ENCODE data around the gene PDSS2.

GRCh38 chr6:107216197-107216933 is 243.0 kb downstream of the PDSS2 start:
- TF ChIP-seq, protein P1, sequence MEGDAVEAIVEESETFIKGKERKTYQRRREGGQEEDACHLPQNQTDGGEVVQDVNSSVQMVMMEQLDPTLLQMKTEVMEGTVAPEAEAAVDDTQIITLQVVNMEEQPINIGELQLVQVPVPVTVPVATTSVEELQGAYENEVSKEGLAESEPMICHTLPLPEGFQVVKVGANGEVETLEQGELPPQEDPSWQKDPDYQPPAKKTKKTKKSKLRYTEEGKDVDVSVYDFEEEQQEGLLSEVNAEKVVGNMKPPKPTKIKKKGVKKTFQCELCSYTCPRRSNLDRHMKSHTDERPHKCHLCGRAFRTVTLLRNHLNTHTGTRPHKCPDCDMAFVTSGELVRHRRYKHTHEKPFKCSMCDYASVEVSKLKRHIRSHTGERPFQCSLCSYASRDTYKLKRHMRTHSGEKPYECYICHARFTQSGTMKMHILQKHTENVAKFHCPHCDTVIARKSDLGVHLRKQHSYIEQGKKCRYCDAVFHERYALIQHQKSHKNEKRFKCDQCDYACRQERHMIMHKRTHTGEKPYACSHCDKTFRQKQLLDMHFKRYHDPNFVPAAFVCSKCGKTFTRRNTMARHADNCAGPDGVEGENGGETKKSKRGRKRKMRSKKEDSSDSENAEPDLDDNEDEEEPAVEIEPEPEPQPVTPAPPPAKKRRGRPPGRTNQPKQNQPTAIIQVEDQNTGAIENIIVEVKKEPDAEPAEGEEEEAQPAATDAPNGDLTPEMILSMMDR (conservative IDR thresholded peaks at IDR 0.05; ENCODE audit: low read depth, low read length) = no peak
- TF ChIP-seq EZH2 (IDR thresholded peaks at IDR 0.05; ENCODE audit: borderline replicate concordance, low read depth, low read length, poor library complexity, severe bottlenecking) = no peak
